Skeletal muscle tissue (tissue), 4 donors: ENCODE results near the gene KANK4. TPM values are rescaled to one million over a fixed set of nuclear protein-coding genes. Genes with fewer than 3 reads are reported as not detected.

Experiments
- H3K27ac ChIP-seq: one replicate; pipeline ENCODE4 v1.7.0; 2013; ENCODE audit warnings: mild to moderate bottlenecking, low read depth, low read length, inconsistent platforms
- H3K27me3 ChIP-seq, 3 donors: one replicate each; pipeline ENCODE4 v1.7.0; 2013; ENCODE audit warnings: low read length in 3 of 3; ENCODE audit not compliant: control insufficient read depth in 3 of 3, insufficient read depth in 3 of 3
- H3K36me3 ChIP-seq, 3 donors: one replicate each; pipeline ENCODE4 v1.7.0; 2013; ENCODE audit warnings: low read length in 3 of 3; ENCODE audit not compliant: control insufficient read depth in 3 of 3, insufficient read depth in 3 of 3
- H3K4me1 ChIP-seq, 3 donors: one replicate each; pipeline ENCODE4 v1.7.0; 2013; ENCODE audit warnings: low read length in 3 of 3, mild to moderate bottlenecking in 3 of 3; ENCODE audit not compliant: control insufficient read depth in 3 of 3, insufficient read depth in 3 of 3
- H3K4me3 ChIP-seq, 3 donors: one replicate each; pipeline ENCODE4 v1.7.0; 2013; ENCODE audit warnings: low read length in 3 of 3
- H3K9ac ChIP-seq, 3 donors: one replicate each; pipeline ENCODE4 v1.7.0; 2013; ENCODE audit warnings: low read length in 3 of 3, mild to moderate bottlenecking in 3 of 3, moderate library complexity in 2 of 3, low read depth in 1 of 3
- H3K9me3 ChIP-seq, 3 donors: one replicate each; pipeline ENCODE4 v1.7.0; 2013; ENCODE audit warnings: low read length in 3 of 3; ENCODE audit not compliant: control insufficient read depth in 3 of 3
- total RNA-seq: library from RNA; depleted of rRNA; stranded (reverse); fragments of >200 nt; gene quantifications from one replicate; pipeline ENCODE4 v1.2.3, GENCODE V29; 2014
- donor health status: Osteomylitis.

The KANK4 gene
- total RNA-seq, 1 donor from 2014 or later, result 8.4 TPM

DNA sequence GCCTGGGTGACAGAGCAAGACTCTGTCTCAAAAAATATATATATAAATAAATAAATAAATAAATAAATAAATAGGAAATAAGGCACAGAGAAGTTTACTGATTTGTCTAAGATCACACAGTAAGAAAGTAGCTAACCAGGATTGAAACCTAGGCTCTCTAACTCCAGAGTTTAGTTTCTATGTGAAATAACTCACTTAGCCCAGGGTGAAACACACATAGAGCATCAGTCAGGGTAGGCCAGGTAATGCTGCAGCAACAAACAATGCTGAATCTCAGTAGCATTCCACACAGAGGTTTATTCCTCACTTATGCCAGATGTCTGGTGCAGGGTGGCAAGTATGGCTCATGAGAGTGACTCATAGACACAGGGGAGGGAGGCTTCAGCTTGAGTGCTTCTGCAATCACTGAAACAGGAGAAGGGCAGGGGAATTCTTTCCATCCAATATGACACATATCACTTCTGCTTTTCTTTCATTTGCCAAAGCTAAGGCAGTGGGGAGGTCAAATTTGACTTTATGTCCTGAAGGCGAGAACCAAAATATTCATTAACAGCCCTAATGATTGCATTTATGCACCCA, 37.1 kb upstream of the KANK4 start:
- no peaks in the 10 kb centered on the region for H3K36me3 ChIP-seq
- no peaks in the 10 kb centered on the region for H3K9me3 ChIP-seq
- no peak overlapping the region for H3K4me3 ChIP-seq
- H3K9ac ChIP-seq, result no peak overlapping the region
- no peaks in the 10 kb centered on the region for H3K4me1 ChIP-seq
- H3K27me3 ChIP-seq, result no peaks in the 10 kb centered on the region
- no peak overlapping the region for H3K27ac ChIP-seq

DNA sequence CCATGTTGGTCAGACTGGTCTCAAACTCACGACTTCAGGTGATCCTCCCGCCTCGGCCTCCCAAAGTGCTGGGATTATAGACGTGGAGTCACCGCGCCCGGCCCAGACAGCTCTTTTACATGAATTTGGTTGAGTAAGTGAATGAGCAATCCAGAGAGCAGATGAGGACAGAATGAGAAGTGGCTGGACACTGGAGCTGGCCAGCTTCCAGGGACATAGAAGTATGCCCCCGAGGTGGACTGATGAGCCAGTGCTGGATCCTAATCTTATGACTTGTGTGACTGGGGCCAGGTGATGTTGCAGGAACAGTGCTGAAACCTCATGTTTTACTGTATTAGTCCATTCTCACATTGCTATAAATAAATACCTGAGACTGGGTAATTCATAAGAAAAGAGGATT, 35.9 kb upstream of the KANK4 start:
- Histone ChIP-seq H3K4me1 (no peaks in the 10 kb centered on the region), H3K36me3 (no peaks in the 10 kb centered on the region), H3K27me3 (no peaks in the 10 kb centered on the region), H3K4me3 (no peak overlapping the region), H3K9ac (no peak overlapping the region), H3K27ac (no peak overlapping the region), H3K9me3 (no peaks in the 10 kb centered on the region)

DNA sequence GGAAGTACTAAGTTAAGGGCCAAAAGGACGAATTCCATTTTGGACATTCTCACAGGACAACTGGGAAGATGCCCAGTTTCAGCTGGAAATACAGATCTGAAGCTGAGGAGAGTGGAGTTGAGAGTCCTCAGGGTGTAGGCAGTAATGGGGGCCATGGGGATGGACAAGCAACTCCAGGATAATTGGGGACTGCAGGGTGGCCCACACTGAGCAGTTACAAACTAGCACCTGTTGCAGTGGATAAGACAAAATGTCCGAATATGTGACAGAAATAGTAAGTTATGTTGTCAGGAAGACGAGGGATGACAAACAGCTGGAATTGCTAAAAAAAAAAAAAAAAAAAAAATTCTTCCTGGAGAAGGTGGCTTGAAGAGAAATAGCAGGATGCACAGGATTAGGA, 34.6 kb upstream of the KANK4 start:
- no peak overlapping the region for H3K27ac ChIP-seq
- no peaks in the 10 kb centered on the region for H3K4me1 ChIP-seq
- H3K4me3 ChIP-seq, result no peak overlapping the region
- H3K9me3 ChIP-seq, result no peaks in the 10 kb centered on the region
- H3K36me3 ChIP-seq, result no peaks in the 10 kb centered on the region
- no peaks in the 10 kb centered on the region for H3K27me3 ChIP-seq
- H3K9ac ChIP-seq, result no peak overlapping the region

DNA sequence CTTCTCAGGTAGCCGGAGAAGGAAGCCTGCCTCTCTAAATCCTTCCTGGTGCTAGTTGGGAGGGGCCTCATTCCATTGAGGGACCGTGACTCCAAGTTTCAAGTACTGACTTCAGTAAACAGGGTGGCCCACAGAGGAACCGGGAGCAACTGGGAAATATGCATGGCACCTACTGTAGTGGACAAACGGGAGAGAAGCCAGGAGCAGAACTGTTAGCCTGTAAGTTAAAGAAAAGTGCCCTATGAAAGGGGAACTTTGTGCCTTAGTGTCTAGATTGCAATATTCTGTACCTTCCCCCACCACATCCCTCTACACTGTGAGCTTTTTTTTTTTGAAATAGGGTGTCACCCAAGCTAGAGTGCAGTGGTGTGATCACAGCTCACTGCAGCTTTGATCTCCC, 33.2 kb upstream of the KANK4 start:
- H3K27me3 ChIP-seq, result no peaks in the 10 kb centered on the region
- H3K36me3 ChIP-seq, result no peaks in the 10 kb centered on the region
- H3K4me3 ChIP-seq, result no peak overlapping the region
- no peaks in the 10 kb centered on the region for H3K9me3 ChIP-seq
- no peaks in the 10 kb centered on the region for H3K4me1 ChIP-seq
- H3K9ac ChIP-seq, result no peak overlapping the region
- H3K27ac ChIP-seq, result no peak overlapping the region

DNA sequence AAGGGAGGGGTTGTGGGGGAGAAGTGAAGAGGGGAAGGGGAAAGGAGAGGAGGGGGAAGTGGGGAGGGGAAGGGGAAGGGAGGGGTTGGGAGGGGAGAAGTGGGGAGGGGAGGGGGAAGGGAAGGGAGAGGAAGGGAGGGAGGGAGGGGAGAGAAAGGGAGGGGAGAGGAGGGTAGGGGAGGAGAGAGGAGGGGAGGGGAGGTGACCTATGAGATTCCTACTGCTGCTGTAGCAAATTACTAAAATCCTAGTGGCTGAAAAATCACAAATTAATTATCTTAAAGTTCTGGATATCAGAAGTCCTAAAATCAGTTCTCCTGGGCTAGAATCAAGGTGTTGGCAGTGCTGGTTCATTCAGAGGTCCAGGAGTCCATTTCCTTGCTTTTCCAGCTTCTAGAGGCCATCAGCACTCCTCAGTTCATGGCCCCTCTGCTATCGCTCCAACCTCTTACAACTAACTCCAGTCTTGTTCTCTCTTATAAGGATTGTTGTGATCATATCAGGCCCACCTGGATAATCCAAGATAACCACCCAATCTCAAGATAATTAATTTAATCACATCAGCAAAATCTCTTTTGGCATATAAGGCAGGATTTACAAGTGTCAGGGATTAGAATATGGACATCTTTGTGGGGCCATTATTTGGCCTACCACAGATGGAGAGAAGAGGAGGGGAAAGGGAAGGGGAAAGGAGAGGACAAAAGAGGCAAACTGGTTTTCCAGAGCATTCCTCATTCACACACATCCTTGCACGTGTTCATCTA, 30.4 kb upstream of the KANK4 start:
- H3K4me1 ChIP-seq, result no peaks in the 10 kb centered on the region
- H3K9me3 ChIP-seq, result no peaks in the 10 kb centered on the region
- no peaks in the 10 kb centered on the region for H3K27me3 ChIP-seq
- H3K9ac ChIP-seq, result no peak overlapping the region
- H3K27ac ChIP-seq, result no peak overlapping the region
- no peaks in the 10 kb centered on the region for H3K36me3 ChIP-seq
- no peak overlapping the region for H3K4me3 ChIP-seq

DNA sequence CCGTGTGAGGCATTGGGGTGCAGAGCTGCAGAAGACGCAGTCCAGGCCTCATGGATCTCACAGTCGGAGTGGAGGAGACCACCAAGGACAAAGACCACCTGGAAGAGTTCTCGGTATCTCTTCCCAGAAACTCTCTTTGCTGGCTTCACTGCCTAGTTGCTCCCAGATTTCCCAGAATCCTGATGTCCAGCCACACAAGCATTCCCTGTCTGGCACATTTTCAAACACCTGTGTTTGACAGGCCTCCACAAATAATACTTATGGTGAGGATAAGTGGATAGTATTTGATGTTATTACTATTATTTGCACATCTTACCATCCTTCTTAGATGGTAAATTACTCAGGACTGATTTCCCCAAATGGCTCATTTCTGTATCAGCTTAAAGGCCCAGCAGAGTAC, 27.7 kb upstream of the KANK4 start:
- H3K36me3 ChIP-seq, result no peaks in the 10 kb centered on the region
- H3K4me1 ChIP-seq, result no peaks in the 10 kb centered on the region
- no peak overlapping the region for H3K4me3 ChIP-seq
- no peaks in the 10 kb centered on the region for H3K27me3 ChIP-seq
- H3K9me3 ChIP-seq, result no peaks in the 10 kb centered on the region
- no peak overlapping the region for H3K9ac ChIP-seq
- no peak overlapping the region for H3K27ac ChIP-seq

DNA sequence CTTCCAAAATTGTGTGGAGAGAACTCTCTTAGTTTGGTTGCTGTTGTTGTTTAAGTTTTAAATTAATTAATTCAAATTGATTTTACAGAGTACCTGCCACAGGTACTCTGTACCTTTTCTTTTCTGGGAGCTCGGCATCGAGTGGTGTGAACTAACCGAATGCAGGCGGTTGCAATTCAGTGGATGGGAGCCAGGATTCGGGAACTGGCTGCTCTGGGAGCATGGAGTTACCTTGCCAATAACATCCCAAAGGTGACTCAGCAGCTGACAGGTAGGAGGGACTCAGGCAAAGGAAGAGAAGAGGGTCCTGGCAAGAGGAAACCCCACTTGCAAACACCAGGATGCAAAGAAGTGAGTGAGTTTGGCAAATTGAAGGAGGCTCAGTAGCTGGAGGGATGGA, 24.7 kb upstream of the KANK4 start:
- Histone ChIP-seq H3K4me3 (no peak overlapping the region), H3K36me3 (no peaks in the 10 kb centered on the region), H3K9me3 (no peaks in the 10 kb centered on the region), H3K9ac (no peak overlapping the region), H3K4me1 (no peaks in the 10 kb centered on the region), H3K27ac (no peak overlapping the region), H3K27me3 (no peaks in the 10 kb centered on the region)

DNA sequence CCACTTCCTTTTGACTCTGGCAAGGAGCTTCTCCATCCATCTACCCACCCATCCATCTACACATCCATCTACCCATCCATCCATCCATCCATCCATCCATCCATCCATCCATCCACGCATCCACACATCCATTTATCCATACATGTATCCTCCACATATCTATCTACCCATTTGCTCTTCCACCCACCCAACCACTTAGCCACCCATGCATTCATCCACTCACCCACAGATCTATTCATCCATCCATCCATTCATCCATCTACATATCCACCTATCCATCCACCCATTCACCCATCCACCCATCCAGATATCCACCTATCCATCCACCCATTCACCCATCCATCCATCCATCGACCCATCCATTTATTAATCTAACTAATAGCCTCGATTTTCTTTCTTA, 23.0 kb upstream of the KANK4 start:
- Histone ChIP-seq H3K27me3 (no peaks in the 10 kb centered on the region), H3K27ac (no peak overlapping the region), H3K4me1 (peaks cover 8 to 10% (median 9%) of the 10 kb centered on the region in 3 donors), H3K9ac (no peak overlapping the region), H3K4me3 (no peak overlapping the region), H3K36me3 (no peaks in the 10 kb centered on the region), H3K9me3 (no peaks in the 10 kb centered on the region)

DNA sequence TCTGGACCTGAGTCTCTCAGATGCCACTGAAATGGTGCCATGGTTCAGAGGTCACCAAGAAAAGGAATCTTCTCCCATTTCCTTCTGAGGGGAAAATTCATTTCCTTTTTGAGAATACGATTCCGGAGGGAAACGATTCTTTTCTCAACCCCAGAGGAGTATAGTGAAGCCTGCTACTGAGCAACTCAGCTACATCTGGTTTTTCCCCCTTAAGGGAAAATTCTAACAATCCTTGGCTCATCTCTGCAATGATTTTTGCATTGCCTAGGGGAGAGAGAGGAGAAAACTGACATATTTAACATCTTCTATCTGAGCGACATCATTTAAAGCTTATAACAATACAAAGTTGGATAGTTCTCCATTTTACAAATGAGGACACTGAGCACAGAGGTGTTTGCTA, 22.4 kb upstream of the KANK4 start:
- Histone ChIP-seq H3K4me1 (peaks cover 13 to 16% (median 15%) of the 10 kb centered on the region in 3 donors), H3K9ac (no peak overlapping the region), H3K27me3 (no peaks in the 10 kb centered on the region), H3K27ac (no peak overlapping the region), H3K36me3 (no peaks in the 10 kb centered on the region), H3K4me3 (no peak overlapping the region), H3K9me3 (no peaks in the 10 kb centered on the region)

DNA sequence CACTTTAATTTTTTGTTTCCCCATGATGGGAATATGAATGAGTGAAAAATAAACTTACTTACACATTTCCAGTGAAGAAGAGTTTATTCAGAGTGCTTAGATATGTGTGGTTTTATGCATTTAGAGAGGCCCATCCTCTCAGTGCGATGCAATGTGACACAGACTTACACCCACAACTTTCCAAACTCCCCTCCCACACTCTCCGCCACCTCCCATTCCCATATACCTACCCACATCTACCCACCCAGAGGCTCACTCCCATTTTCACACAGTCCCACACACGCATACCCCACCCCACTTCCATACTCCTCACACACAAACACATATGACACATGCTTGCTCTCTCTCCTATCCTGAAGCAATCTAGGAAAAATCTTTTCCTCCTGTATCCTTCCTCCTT, 21.9 kb upstream of the KANK4 start:
- Histone ChIP-seq H3K27ac (no peak overlapping the region), H3K4me1 (peaks cover 13 to 19% (median 15%) of the 10 kb centered on the region in 3 donors), H3K9me3 (no peaks in the 10 kb centered on the region), H3K27me3 (no peaks in the 10 kb centered on the region), H3K9ac (no peak overlapping the region), H3K36me3 (no peaks in the 10 kb centered on the region), H3K4me3 (no peak overlapping the region)
